ENCODE data around the gene TMEM198.

GRCh38 chr2:219557320-219557719 is 13.5 kb downstream of the TMEM198 start:
- TF ChIP-seq CTCF (IDR thresholded peaks at IDR 0.05) = no peak
- no peak for TF ChIP-seq POLR2AphosphoS5 (IDR thresholded peaks at IDR 0.05; ENCODE audit: low read depth, low read length)
- no peak for TF ChIP-seq REST (IDR thresholded peaks at IDR 0.05; ENCODE audit: insufficient read depth in 1 of 2, low read depth in 2 of 2, low read length in 1 of 2)
- no peak for TF ChIP-seq SIN3A (IDR thresholded peaks at IDR 0.05; ENCODE audit: borderline replicate concordance, insufficient read depth, low read depth, low read length)
- no peak for TF ChIP-seq TCF7L2 (IDR thresholded peaks at IDR 0.05; ENCODE audit: low read depth, low read length)
